Epidermal melanocyte (primary cell): Measurements from ENCODE around the gene BCL10.

Experiments used
- DNase-seq: peaks from one replicate; pipeline ENCODE4 v3.0.0; 2011; ENCODE audit warnings: low spot score; ENCODE audit not compliant: insufficient read length

The BCL10 gene

GRCh38 chr1:85276215-85276977 lies at the start of gene BCL10:
BCL10 (minus strand) TSS chr1:85276632; CDS start chr1:85276352, 280 bp downstream.
- DNase-seq: peak; percentile 85

- DNase-seq: no peak
Observed at GRCh38 chr1:85325920-85326319, 49.5 kb upstream of the BCL10 start.

GRCh38 chr1:85323770-85324169 lies 47.3 kb upstream of the BCL10 start:
- DNase-seq: no peak

GRCh38 chr1:85322655-85323054 lies 46.2 kb upstream of the BCL10 start:
- DNase-seq: no peak

GRCh38 chr1:85321237-85321964 lies 45.0 kb upstream of the BCL10 start:
- no peak for DNase-seq

- DNase-seq: no peak
Observed at GRCh38 chr1:85320371-85321131, 44.1 kb upstream of the BCL10 start.

- DNase-seq: no peak
Observed at GRCh38 chr1:85319931-85320330, 43.5 kb upstream of the BCL10 start.

- DNase-seq: no peak
Observed at GRCh38 chr1:85319491-85319890, 43.1 kb upstream of the BCL10 start.

GRCh38 chr1:85318217-85318616 lies 41.8 kb upstream of the BCL10 start:
- no peak for DNase-seq

GRCh38 chr1:85317560-85317959 lies 41.1 kb upstream of the BCL10 start:
- DNase-seq: no peak

- no peak for DNase-seq
Observed at GRCh38 chr1:85316321-85316720, 39.9 kb upstream of the BCL10 start.

GRCh38 chr1:85315789-85316188 lies 39.4 kb upstream of the BCL10 start:
- DNase-seq: no peak

- no peak for DNase-seq
Observed at GRCh38 chr1:85314726-85315125, 38.3 kb upstream of the BCL10 start.

GRCh38 chr1:85313888-85314696 lies 37.7 kb upstream of the BCL10 start:
- DNase-seq: no peak

GRCh38 chr1:85311818-85312217 lies 35.4 kb upstream of the BCL10 start:
- no peak for DNase-seq

- no peak for DNase-seq
Observed at GRCh38 chr1:85308833-85309350, 32.5 kb upstream of the BCL10 start.

- peak; percentile 68 for DNase-seq
Observed at GRCh38 chr1:85307987-85308832, 31.8 kb upstream of the BCL10 start.

- DNase-seq: no peak
Observed at GRCh38 chr1:85306236-85306635, 29.8 kb upstream of the BCL10 start.

GRCh38 chr1:85303440-85304162 lies 27.2 kb upstream of the BCL10 start:
- DNase-seq: no peak
